Activated T-helper 1 cell treated with Interleukin-2 at 50 U/mL for 16 hours (primary cell): ENCODE data around the gene METTL26.

ENCODE experiments used
- DNase-seq: peaks from one replicate; pipeline ENCODE4 v3.0.0-alpha.2; 2020; ENCODE audit warnings: low read depth

Gene METTL26

DNA sequence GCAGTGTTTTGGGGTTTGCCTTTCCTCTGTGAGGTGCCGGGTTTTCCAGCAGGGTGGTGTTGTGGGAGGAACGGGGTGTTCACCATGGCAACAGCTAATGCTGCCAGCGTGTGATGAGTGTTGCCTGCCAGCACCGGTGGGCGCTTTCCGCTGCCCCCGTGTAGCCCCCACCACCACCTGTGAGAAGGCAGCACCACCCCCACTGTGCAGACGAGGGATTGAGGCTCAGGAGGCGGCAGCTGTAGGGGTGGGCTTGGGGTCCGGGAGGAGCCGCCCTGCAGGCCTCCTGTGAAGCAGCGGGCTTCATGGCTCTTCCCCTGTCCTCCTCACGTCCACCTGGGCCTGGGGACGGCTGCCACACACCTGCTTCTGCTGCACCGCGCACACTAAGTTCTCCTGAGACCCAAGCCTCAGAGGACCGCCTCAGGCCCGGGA, 41.0 kb downstream of the METTL26 start:
- DNase-seq: no peak

DNA sequence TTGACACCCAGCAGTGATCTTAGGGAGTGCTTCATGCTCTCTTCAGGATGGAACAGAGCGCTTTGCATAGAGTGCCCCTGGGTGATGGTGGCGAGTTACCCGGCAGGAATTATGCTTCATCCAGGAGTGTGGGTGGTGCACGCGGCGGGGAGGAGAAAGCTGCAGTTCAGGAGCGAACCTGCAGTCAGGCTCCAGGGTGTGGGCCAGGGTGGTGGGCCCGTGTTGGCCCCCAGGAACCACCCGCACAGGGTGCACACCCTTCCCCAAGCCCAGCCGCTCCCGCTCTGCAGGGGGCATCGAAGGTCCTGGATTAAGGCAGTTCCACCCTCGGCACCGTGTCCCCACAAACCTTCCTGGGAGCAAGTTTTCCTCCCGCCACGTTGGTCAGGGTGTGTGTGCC, 42.3 kb downstream of the METTL26 start:
- no peak for DNase-seq

DNA sequence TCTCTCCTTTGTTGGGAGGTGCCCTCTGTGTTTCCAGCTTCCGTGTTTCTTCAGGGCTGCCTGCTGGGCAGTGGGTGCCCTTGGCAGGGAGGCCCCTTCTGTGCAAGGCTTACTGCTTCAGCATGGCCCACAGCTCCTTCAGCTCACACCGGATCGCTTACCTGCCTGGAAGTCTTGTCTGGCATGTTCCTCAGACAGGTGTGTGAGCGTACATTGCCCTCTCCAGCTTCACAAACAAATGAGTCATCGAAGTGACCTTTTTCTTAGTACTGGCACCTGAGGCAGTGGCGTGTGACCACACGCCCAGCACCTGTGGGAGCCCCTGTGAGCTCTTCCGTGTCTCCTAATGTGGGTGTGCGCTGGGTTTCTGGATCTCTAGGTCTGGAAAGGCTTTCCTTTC, 42.7 kb downstream of the METTL26 start:
- no peak for DNase-seq

DNA sequence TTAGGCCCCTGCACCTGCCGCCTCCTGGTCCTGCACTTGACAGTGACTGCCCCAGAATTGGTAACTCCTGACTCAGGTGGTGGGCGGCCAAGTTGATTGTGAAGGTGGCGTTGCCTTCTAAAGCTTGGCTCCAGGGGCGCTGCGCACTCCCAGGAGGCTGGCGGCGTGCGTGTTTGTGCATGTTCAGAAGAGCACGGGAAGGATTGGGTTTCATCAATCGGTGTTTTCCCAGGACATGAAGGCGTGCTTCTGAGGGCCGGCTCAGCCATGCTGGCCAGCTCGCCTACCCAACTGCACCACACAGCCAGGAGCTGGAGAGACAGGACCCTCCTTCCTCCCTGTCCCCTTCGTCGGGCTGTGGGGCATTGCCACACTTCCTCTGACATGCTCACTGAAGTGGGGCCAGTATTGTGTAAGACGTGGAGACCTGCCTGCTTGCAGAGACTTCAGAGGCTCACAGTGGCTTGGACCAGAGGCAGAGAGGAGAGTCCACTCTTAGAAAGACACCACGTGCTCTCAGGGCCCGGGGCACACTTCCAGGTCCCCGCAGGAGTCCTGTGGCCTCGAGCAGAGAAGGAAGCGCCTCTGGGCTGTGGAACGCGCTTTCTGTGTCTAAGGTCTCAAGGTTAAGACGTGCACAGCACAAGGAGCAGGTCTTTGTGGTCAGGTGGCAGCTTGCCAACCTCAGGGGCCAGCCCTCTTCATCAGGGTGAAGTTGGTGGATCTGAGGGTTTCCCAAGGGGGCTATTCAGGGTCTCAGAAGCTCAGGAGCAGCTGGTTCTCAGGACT, 43.4 kb downstream of the METTL26 start:
- DNase-seq: no peak

DNA sequence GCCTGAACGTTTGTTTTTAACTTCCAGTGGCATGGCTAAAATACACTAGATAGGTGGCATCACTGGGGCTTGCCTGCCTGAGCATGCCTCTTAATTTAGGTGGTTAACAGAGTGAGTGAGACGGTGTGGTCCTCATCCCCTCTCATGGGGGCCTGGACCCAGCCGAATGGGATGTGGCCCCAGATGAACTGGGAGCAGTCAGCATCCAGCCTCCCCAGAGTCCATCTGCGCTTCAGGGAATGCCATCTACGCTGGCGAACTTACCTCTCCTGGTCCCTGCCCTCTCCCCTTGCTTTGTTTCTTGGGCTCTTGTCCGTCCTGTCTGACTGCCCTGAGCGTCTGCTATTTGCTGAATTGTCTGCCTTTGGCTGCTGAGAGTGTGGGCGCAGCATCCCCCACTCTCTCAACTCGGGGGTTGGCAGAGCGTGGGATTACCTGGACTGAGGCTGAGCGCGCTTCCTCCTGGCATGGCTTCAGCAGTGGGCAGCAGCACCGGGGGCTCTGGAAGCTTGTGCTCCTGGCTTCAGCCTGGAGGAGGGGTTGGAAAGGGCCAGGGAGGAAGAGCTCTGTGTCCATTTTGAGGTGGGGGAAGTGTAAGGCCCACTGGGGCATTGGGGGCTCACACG, 44.1 kb downstream of the METTL26 start:
- DNase-seq: no peak

DNA sequence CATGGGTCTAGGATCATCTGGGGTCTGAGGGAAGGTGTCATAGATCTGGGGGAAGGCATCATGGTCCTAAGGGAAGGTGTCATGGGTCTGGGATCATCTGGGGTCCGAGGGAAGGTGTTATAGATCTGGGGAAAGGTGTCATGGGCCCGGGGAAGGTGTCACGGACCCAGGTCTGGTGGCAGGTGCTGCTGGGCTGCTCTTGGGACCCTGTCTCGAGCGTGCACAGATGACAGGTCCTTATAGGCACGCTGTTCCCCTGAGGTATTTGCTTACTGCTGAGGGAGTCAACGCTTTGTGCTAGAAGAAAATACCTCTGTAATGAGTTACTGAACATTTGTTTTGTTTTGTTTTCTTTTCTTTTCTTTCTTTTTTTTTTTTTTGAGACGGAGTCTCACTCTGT, 44.9 kb downstream of the METTL26 start:
- no peak for DNase-seq

DNA sequence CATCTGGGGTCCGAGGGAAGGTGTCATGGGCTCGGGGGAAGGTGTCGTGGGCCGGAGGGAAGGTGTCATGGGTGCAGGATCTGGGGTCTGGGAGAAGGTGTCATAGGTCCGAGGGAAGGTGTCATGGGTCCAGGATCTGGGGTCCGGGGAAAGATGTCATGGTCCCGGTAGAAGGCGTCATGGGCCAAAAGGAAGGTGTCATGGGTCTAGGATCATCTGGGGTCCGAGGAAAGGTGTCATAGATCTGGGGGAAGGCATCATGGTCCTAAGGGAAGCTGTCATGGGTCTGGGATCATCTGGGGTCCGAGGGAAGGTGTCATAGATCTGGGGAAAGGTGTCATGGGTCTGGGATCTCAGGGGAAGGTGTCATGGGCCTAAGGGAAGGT, 45.3 kb downstream of the METTL26 start:
- no peak for DNase-seq

DNA sequence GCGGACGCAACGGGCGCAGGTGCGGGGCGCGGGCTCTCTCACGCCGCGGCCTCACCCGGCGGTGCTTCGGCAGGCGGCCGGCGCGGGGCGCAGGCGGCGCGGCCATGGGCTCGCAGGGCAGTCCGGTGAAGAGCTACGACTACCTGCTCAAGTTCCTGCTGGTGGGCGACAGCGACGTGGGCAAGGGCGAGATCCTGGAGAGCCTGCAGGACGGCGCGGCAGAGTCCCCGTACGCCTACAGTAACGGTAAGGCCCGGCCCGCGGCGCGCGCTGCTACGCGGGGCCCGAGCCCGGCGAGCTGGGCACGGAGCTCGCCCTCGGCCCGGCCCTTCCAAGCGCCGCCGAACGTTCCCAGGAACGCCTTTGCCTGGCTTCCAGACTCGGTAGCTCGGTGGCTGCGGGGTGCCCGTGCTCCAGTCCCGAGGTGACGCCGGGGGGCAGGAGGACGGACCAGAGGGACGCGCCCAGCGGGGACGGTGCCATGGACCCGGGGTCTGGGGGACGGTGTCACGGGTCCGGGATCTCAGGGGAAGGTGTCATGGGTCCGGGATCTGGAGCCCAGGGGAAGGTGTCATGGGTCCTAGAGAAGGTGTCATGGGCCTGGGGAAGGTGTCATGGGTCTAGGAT, 45.8 kb downstream of the METTL26 start:
- DNase-seq: no peak

DNA sequence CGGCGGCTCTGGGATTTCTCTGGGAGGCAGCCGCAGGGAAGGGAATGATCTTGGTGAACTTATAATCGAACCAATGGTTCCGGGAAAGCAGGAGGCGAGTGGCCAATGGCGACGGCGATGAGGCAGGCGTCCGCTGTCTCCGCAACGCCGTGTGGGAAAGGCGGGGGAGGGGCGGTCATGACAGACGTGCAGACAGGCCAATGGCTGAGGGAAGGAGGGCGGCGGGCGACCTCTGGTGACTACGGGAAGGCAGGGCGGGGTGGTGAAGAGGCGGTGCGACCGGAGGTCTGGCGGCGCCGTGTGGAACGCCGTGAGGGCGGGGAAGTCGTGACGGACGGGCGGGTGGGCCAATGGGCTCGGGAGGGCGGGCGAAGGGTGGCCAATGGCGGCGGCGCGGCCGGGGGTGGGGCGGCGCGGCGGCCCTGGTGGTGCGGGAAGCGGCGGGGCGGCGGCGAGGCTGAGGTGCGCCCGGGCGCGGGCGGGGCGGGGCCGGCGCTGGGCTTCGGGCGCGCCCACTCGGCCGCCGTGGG, 46.4 kb downstream of the METTL26 start, which contains the start of gene RAB40C:
Gene RAB40C, plus strand, starts transcription at position 409 of the 530 bp plus-strand sequence. CDS start 226 bp downstream, outside the sequence.
- peak; percentile 98 for DNase-seq

DNA sequence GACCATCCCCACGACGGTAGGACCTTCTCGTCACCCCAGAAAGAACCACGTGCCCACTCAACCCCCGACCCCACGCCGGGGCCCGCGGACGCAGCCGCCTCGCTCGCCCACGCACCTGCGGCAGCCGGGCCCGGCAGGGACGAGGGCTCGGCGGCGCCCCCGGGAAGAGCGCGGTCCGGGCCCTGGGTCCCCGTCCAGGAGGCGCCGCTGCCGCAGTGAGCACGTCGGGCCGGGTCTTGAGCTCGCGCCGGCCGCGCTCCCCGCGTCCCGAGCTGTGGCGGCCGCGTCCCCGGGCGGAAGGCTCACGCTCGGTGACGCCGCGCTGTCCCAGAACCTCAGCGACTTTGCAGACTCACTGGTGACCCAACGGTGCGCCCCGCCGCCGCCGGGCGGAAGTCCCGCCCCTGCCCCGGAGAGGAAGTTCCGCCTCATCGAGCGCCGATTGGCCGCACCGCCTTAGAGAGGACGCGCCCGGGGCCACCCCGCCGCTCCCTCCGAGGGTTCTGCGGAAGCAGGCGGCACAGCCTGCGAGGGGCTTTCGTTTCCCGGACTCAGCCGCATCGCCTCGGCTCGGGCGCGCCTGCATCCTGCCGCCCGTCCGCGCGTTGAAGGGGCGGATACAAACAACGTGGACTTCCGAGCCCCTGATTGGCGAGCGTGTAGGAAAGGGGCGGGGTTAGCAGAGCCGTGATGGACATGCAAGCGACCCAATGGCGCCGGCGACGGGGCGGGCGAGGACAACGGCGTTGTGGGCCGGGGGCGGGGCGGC, 47.0 kb downstream of the METTL26 start:
- DNase-seq: peak; percentile 95

DNA sequence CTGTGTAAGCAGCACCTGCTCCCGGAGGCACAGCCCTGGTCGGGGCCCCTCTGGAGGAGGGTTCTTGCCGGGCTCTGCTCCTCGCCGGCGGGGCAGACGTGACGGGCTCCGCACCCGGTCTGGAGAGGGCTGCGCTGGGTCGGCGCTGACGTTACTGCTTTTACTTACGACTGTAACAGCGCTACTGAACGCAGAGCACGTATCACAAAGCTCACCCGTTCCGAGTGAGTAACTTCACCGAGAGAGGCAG, 47.5 kb downstream of the METTL26 start:
- DNase-seq: peak; percentile 39

DNA sequence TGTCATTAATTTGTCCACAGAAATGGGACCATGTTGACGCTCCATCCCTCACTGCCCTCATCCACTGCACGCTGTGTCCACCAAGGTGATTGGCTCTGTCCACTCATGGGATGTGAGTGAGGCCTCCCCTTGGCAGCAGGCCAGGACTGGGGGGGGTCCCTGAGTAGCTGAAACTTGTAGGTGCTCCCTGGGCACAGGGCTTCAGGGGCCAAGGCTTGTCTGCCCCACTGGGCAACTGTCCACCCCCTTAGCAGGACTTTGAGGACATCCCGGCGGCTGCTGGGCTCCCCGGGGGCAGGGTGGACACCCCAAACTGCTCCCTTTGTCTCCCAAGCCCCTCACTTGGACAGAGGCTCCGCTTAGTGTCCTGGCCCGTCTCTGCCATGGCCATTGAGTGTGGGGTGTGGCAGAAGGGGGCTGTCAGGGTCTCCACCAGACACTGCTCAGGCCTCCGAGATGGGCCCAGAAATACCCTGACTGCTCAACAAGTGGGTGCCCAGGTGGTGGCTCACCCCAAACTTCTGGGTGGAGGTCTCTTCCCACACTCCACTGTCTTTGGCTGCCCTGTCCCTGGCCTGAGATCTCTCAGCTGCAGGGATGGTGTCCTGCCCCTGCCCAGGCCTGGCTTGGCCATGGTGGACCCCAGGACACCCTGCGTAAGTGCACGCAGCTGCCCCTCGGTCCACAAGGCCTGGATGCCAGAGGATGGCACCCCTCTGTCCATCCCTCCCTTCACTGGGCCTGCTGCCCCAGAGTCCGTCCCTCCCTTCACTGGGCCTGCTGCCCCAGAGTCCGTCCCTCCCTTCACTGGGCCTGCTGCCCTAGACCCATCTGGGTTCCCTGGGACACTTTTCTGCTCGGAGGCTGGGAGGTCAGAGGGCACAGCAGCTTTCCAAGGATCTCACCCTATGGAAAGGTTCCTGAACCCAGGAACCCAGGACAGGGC, 49.2 kb downstream of the METTL26 start:
- no peak for DNase-seq

DNA sequence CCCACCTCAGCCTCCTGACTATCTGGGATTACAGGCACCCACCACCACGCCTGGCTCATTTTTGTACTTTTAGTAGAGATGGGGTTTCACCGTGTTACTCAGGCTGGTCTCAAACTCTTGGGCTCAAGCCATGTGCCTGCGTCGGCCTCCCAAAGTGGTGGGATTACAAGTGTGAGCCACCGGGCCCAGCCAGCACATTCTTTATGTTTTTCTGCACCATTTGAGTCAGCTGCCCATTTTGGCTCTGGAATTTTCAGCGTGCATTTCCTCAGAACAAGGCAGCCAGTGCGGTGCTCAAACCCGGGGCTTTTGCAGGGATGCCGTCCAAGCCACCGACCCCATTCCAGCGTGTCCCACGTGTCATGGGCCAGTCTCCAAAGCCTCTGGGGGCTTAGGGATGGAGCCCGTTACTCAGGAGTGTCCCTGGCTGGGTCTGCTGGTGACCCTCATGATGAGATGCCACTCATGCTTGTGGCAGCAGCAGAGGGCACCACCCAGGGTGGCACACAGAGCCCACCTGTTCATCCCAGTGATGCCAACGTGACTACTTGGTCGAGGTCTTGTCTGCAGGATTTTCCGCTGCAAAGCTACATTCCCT, 50.0 kb downstream of the METTL26 start:
- DNase-seq: no peak

DNA sequence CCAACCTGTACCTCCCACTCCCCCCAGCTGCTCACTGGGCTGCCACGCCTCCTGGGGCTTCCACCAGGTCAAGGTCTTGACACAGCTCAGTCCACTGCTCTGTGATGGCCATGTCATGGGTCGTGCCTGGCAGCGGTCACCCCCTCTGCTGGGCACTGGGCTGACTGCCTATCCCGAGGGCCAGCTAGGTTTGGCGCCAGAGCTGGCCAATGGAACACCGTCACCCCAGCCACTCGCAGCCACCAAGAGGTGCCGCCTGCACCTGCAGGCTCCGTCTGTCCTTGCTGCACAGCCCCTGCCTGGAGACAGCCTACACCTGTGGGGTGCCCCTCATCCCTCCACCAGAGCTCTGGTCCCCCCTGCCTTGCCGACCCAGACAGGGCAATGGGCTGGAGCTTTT, 50.8 kb downstream of the METTL26 start:
- DNase-seq: no peak
